HG02588 (cell line): ENCODE data around the gene KCNK1.

Experiments
- ATAC-seq: cut with Tn5 transposase; IDR thresholded peaks from one replicate; pipeline ENCODE4 v1.9.1; 2021; ENCODE audit warnings: mild to moderate bottlenecking, moderate library complexity; ENCODE audit not compliant: unreplicated experiment

The KCNK1 gene

DNA sequence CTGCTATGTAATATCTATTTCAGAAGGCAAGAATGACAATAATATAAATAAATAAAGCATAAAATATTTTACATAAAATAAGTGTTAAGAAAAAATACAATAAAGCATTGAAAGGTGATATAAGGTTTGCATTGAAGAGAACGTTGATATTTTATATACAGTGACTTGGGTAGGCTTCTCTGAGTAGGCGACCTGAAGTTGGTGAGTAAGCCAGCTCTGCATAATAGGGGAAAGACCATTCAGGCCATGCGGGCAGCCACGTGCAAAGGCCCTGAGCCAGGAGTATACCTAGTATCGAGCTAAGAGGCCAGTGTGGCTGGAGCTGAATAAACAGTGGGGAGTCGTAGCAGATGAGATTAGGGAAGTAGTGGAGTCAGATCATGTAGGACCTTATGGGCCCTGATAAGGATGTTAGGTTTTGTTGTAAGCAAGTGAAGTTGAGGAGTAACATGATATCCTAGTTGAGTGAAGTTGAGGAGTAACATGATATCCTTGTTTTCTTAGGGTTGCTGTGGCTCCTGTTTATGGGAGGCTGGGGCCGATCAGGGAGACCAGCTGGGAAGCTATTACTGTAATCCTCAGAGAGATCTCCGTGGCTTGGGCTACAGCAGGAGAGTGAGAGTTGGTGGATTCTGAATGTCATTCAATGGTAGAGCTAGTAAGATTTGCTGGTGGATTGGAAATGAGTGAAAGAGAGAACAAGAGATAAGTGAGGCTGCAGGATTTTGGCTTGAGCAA, 22.0 kb downstream of the KCNK1 start:
- no peak for ATAC-seq

DNA sequence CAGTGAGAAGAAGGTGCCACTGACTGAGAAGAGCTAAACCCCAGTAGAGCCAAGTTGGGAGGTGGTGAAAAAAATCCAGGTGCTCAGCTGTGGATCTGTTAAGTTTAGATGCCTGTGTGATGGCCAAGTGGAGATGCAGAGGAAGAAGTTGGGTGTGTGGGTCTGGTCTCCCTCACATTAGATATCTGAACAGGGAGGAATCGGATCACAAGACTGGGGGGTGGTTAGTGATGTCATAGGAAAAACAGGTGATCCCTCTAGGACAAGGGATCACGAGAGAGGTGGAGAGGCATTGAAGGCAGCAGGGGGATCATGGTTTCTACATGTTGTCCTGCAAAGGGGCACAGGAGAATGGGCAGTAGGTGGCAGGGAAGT, 22.6 kb downstream of the KCNK1 start:
- no peak for ATAC-seq

DNA sequence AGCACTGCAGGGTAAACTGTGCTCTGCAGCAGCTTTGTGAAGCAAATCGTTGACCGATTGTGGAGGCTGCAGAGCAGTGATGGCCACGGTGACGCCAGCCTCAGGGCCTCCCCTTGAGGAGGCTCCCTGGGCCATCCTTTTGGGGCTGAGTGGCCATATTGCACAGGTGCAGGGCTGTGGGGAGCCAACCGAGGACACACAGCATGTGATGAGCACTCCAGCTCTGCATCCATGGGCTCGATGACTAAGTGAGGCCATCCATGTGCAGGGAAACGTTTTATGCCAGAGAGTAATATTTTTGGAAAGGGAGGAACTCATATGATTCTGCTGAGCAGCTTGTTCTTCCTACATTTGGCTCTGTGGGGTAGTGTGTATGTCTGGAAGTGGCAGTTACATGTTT, 24.6 kb downstream of the KCNK1 start:
- no peak for ATAC-seq

DNA sequence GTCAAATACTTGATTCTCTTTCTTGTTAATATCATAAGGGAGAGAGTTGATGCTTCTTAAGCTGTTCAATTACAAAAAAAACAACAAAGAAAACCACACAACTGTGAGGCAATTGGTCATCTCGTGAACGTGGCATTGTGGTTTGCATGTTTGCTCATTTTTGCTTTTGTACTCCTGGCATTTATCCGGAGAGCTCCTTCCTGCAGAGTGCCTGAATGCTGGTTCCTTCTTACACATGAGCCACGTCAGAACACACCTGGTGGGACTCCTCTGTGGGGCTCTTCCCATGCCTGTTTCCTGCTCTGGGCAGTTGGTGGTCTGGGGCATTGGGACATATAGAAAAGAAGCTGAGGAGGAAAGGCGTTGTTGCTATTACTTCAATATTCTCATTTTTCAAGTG, 25.7 kb downstream of the KCNK1 start:
- ATAC-seq: no peak

DNA sequence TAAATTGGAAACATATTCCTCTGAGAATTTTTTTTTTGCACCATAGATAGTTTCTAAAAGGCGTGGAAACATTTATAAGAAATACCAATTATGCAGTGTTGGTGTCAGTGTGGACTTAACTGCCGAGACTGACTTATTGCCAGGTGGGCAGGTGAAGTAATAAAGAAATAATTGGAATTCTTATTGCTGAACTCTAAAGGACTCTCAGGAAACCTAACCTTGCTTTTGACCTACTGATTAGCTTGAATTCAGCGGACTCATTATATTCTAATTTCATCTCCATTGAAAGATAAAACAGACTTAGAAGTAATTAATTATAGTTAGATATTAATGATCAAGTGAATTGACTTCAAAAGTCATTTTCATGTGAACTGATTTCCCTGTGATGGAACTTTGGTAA, 26.3 kb downstream of the KCNK1 start:
- ATAC-seq: no peak

DNA sequence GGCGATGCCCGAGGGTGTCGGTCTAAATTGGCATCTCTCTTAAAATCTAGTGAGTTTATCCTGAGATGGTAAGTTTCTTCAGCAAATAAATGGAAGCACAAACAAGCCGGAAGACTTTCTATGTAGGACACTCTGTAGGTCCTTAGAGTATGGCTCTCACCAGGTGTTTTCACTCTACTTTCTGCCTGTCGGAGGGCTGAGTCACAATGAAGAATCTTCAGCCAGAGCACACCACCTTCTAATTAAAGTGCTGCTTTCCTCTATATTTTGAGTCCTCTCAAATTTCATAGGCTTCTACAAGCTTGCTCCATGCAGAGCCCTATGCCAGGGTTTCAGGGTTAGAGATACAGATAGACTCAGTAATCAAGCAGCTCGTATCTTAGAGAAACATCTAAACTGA, 27.1 kb downstream of the KCNK1 start:
- ATAC-seq: no peak

DNA sequence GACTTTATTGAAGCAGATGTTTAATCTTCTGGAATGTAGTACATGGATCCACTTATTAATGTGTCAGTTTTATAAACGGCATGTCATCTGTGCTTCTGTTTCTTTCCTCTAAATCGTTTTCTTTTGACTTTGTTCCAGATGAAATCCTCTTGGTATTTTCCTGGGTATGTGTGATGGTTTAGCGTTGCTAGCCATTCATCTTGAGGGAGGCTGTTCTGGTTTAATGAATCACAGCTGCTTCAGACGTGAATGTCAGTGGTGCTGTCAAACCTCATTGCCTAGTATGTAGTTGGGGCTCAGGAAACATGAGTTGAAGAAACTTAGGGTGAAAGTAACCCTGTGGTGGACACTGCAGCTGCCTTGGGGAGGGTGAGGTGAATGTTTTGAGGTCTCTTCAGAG, 33.2 kb downstream of the KCNK1 start:
- ATAC-seq: no peak

DNA sequence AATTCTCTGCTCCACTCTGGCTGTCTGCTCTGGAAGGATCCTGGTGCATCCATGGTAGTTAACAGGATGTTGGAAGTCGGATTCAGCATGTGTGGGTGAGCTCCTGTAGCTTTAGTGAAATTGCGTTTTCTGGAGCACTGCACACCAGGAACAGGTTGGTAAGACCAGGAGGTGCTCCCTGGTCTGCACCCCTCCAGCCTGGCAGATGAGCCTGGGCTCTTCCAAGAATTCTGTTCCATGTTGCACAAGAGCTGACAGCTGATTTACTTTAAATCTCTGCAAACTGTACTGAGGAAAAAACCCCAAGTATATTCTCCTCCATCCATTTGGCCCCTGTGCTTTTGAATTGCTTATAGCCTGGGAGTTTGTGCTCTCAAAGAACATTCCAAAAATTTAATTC, 33.7 kb downstream of the KCNK1 start:
- no peak for ATAC-seq

DNA sequence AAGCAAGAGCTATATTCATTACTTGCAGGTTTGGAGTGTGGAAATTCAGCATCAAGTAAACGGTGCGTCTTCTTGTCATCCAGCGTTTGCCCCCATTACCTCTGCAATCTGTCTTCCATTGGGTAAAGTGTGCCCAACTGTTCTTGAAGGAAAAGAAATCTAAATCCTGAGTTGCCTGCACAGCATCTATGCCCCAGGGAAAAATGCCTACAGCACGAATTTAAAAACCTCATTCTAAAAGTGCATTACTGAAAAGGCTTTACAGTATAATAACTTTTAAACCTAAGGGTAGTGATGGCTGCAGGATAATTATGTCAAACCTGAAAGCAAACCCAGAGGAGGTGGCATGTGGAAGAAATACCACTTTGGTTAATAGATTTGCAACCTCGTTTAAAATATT, 37.2 kb downstream of the KCNK1 start:
- ATAC-seq: no peak

DNA sequence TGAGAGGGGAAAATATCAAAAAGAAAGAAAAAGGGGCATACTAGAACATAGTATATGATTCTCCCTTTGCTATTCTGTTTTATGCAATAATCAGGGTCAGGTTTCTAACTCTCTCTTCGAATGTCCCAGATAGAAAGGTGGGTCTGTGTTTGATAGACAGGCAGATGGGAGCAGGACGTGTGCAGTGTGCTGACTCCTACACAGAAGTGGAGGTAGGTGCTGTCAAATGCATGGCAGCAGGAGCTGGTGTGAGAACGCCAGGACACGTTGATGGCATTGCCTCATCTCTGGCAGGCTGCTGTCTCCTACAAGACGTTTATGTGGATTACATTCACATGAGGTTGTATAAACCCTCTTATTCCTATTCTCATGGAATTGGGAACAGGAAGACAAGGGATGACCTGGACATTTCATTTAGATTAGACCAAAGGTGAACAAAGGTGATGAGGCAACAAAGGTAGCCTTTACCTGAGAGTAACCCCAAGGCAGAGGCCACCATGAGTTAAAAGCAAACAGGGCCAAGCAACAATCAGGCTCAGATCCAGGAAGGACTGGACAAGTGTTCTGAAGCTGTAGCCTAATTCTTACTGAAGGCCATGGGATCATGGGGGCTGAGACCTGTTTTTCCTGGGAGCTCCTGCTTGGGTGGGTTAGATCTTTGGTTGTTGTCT, 37.8 kb downstream of the KCNK1 start:
- no peak for ATAC-seq

DNA sequence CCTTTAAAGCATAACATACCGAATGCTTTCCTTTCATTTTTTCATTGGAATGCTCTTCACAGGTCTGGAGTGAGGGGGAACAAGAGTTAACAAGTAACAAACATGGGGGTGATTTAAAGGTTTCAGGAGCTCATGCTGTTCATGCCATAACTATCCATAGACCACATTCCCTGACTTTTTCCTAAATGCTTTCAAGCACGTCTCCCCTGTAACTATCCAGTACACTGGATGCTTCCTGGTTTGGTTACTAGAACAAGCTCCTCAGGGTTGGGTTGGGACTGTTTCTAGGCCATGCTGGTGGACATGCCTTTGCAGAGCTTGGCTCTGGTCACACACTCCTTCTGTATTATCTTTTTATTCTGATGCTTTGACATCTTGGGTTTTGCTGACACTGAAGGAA, 38.6 kb downstream of the KCNK1 start:
- ATAC-seq: no peak

DNA sequence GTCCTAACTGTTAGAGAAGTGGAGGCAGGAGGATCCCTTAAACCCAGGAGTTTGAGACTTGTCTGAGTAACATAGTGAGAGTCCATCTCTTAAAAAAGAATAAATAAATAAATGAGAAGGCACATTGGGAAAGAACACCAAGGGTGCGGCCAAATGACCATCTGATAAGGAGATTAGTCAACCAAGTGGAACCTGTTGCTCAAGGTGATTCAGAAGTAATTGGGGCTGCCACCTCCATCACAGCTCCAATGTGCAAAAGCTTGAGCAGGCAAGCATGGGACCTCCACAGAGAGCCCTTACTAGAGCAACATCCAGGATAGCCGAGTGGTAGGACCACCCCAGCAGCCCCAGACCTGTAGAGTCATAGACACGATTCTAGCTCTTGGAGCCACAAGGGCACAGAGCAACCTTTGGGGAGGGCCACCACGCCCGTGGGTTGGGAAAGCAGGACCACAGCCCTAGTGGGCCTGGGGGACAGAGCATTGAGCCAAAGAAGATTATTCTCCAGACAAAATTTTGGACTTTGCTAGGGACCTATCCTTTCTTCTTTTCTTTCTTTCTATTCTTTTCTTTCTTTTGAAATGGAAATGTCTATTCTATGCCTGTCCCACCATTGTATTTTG, 40.9 kb downstream of the KCNK1 start:
- no peak for ATAC-seq

DNA sequence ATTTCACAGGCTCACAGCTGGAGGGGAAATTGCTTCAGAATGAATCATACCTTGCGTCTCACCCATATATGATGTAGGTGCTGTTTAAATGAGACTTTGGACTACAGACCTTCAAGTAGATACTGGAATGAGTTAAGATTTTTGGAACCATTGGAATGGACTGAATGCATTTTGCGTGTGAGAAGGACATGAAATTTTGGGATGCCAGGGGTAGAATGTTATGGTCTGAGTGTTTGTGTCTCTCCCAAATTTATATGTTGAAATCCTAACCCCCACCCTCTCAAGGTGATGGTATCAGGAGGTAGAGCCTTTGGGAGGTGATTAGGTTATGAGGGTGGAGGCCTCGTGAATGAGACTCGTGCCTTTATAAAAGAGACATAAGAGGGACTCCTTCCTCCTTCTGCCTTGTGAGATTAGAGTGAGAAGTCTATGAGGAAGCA, 41.4 kb downstream of the KCNK1 start:
- ATAC-seq: no peak

DNA sequence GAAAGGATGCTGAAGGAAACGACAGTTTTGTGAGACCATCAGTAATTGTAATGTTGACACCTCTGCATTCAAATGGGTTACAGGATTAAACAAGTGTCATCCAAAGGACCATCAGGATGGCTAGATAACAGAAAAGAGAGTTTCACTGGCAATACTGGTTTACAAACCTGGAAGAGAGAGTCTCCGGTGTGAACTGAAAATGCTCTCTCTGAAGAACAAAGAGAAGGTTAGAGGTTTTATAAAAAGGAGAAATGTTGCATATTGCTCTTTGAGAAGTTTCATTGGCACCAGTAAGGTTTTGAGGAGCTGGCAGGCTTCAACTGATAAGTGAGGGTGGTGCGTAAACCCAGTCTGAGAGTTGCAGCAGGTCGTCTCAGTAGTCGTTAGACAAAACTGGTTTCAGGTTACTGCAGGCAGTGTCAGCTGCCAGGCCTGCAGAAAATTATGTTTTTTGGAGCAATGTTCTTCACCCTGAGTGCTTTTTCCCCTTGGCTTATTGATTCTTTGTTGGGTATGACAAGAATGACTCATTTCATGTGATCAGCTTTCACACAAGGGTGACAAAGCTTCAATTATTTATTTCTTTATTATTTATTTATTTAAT, 42.2 kb downstream of the KCNK1 start:
- no peak for ATAC-seq

DNA sequence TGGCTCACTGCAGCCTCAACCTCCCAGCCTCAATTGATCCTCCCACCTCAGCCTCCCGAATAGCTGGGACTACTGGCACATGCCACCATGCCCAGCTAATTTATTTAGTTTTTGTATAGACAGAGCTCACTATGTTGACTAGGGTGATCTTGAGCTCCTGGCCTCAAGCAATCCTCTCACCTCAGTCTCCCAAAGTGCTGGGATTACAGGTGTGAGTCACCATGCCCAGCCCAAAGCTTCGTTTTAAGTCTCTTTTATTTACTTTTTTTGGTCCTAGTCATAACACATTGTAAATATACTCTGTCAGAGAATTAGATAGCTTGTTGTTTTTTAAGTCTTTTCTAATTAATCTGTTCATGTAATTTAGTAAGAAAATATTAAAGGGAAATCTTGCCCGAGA, 42.8 kb downstream of the KCNK1 start:
- no peak for ATAC-seq

DNA sequence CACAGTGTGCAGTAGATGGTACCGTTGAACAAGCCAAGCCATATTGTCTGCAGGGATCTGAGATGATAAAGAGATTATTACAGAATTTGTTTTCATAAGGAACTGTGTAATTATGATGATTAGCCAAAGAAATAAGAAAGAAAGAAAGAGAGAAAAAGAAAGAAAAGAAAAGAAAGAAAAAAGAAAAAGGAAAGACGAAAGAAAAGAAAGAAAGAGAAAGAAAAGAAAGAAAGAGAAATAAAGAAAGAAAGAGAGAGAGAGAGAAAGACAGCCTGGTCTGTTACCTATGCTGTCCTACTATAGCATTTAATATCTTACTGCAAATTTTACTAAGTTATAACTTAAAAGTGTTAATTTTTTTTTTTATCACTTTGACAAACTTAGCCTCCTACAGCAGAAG, 43.6 kb downstream of the KCNK1 start:
- ATAC-seq: no peak

DNA sequence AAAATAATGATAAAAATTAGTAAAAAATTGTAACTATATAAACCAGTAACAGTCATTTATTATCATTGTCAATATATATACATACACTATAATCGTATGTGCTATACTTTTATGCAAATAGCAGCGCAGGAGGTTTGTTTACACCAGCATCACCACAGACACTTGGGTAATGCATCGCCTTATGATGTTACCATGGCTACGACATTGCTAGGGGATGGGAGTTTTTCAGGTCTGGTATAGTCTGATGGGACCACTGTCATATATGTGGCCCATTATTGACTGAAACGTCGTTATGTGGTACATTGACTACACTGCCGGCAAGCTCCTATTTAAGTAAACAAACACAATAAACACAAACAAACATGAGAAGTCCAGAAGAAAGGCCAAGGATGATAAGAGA, 45.6 kb downstream of the KCNK1 start:
- ATAC-seq: no peak

DNA sequence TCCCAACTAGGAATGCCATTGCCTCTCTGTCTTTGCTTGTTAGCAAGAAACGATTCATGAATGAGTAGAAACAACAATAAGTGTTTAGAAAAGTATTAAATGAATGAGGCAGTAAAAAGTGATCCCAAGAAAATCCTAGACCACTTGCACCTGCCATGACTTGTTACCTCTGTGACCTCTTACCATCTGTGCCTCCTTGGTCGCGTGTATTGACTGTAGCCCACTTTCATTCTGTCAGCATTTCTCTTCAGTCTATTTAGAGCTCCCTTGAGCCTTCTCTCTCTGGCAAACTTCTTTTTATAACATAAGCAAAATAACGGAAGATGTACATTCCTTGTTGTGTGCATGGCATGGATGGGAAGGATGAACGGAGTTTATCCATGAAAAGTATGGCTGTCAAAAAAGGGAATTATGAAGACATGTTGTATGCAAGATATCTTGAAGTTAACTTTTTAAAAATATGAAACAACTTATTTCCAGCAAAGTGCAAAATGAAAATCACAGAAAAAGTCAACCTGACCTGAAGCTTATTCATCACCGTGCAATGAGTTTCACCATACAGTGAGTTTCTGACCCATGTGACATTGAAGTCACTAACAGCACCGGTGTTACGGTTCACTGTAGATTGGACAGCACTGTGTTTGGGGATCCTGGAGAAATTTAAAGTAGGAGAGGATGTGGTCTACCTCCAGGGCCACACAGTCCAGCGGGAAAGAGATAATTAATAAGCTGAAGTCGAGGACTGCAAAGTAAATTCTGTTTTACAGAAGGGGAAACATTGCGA, 47.7 kb downstream of the KCNK1 start:
- ATAC-seq: no peak

DNA sequence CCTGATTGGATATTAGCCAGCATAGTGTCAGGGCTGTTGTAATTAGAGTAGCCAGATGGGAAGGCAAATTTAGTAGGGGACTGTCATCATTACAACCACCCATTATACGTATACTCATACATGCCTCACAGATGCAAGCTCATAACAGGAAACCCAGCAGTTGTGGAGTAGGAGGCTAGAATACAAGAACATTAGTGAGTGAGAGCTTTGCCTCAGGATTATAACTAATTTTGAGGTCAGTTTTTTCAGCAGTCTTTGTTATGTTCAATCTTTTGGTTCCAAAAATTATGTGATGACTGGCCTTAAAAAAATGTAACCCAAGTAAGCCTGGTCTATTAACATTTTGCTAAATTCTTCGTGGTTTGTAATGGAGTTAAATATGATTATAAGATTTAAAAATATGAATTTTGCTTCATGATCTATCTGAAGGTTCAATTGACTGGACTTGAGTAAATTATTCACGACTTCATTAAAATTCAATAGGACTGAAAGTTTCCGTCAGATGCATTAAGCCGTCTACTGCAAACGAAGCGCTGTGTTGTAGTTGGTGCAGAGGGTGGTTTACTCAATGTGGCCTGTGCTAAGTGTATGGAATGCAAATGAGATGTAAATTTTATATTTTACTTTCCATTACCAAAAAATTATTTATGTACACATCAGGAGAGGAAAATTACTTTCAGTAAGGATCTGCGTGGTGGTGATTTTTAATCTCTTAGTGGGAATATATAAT, 48.8 kb downstream of the KCNK1 start:
- no peak for ATAC-seq

DNA sequence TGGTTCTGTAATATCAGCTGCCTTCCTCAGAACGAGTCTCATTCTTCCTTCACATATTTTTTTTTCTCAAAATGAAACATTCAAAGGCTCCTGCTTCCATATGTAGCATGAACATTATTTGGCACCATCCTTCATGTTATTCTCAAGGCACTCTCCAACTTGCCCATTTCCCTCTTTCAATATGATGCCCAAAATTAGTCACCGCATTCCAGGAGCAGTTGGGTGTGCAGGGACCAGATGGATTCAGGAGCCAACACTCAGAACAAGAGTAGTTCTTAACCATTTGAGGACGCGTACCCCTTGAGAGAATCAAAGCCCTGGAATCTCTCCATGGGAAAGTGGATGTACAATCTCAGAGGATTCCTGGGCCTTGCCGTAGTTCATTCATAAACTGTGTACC, 50.3 kb downstream of the KCNK1 start:
- no peak for ATAC-seq
